ENCODE measurements around the gene SLC38A6.
"Not testable (repeated sequence)": the region's sequence is repeated elsewhere in the genome, so short reads cannot be mapped to it uniquely, and the experiment has no call there.

Gene SLC38A6

GRCh38 chr14:61064856-61065255, 83.8 kb downstream of the SLC38A6 start:
- DNase-seq (ENCODE audit: low read depth): no peak
- H3K4me3 ChIP-seq (ENCODE audit: low read depth, low read length): no peak overlapping the region
- TF ChIP-seq CTCF (conservative IDR thresholded peaks at IDR 0.05; ENCODE audit: low read depth, low read length): no peak

GRCh38 chr14:61065656-61066055, 84.6 kb downstream of the SLC38A6 start:
- DNase-seq (ENCODE audit: low read depth): no peak
- TF ChIP-seq CTCF (conservative IDR thresholded peaks at IDR 0.05; ENCODE audit: low read depth, low read length): no peak
- no peak overlapping the region for H3K4me3 ChIP-seq (ENCODE audit: low read depth, low read length)

GRCh38 chr14:61072442-61072841, 91.4 kb downstream of the SLC38A6 start:
- not testable (repeated sequence) for H3K4me3 ChIP-seq (ENCODE audit: low read depth, low read length); DNase-seq (ENCODE audit: low read depth)

- no peak overlapping the region for H3K4me3 ChIP-seq (ENCODE audit: low read depth, low read length)
- no peak for TF ChIP-seq CTCF (conservative IDR thresholded peaks at IDR 0.05; ENCODE audit: low read depth, low read length)
- DNase-seq (ENCODE audit: low read depth): no peak
These were observed 93.8 kb downstream of the SLC38A6 start for GRCh38 chr14:61074852-61075251.

GRCh38 chr14:61076556-61076955, 95.5 kb downstream of the SLC38A6 start:
- TF ChIP-seq CTCF (conservative IDR thresholded peaks at IDR 0.05; ENCODE audit: low read depth, low read length): no peak
- peak; percentile 47 for DNase-seq (ENCODE audit: low read depth)
- H3K4me3 ChIP-seq (ENCODE audit: low read depth, low read length): no peak overlapping the region

GRCh38 chr14:61077437-61077836, 96.4 kb downstream of the SLC38A6 start:
- no peak overlapping the region for H3K4me3 ChIP-seq (ENCODE audit: low read depth, low read length)
- DNase-seq (ENCODE audit: low read depth): no peak
- TF ChIP-seq CTCF (conservative IDR thresholded peaks at IDR 0.05; ENCODE audit: low read depth, low read length): no peak

- TF ChIP-seq CTCF (conservative IDR thresholded peaks at IDR 0.05; ENCODE audit: low read depth, low read length): no peak
- no peak overlapping the region for H3K4me3 ChIP-seq (ENCODE audit: low read depth, low read length)
- DNase-seq (ENCODE audit: low read depth): no peak
These were observed 97.1 kb downstream of the SLC38A6 start for GRCh38 chr14:61077951-61078720.

Data from choroid plexus epithelial cell (primary cell).